GM12878 (cell line): ENCODE data around the gene SNX8. TPM values are rescaled to one million over a fixed set of nuclear protein-coding genes. Genes with fewer than 3 reads are reported as not detected.
A peak's percentile ranks its signal among the peaks of the same experiment; 100 is the strongest.

ENCODE experiments used
- BCL11A ChIP-seq: IDR thresholded peaks from 2 replicates; pipeline ENCODE4 v1.6.1; 2011; ENCODE audit warnings: low read depth, low read length
- BCL3 ChIP-seq: IDR thresholded peaks from 2 replicates; pipeline ENCODE4 v1.6.1; 2011; ENCODE audit warnings: borderline replicate concordance, low read depth, mild to moderate bottlenecking, moderate library complexity, low read length; ENCODE audit not compliant: insufficient read depth, poor library complexity, severe bottlenecking
- CBFB ChIP-seq: IDR thresholded peaks from 2 replicates; pipeline ENCODE4 v1.6.1; 2016; ENCODE audit warnings: antibody characterized with exemption, low read depth
- CREB1 ChIP-seq: IDR thresholded peaks from 2 replicates; pipeline ENCODE4 v1.6.1; 2012; ENCODE audit warnings: low read depth, mild to moderate bottlenecking, inconsistent platforms
- DPF2 ChIP-seq: fragments of 450-650 bp; IDR thresholded peaks from 2 replicates; pipeline ENCODE4 v1.6.1; 2017; ENCODE audit warnings: mild to moderate bottlenecking
- EED ChIP-seq: sonication (generic); IDR thresholded peaks from 2 replicates; pipeline ENCODE4 v1.6.1; 2016; ENCODE audit warnings: antibody characterized with exemption, low read depth
- FOXK2 ChIP-seq: fragments of 450-650 bp; IDR thresholded peaks from 2 replicates; pipeline ENCODE4 v1.6.1; 2017; ENCODE audit warnings: mild to moderate bottlenecking, moderate library complexity
- IRF5 ChIP-seq: fragments of 450-650 bp; IDR thresholded peaks from 2 replicates; pipeline ENCODE4 v1.6.1; 2017; ENCODE audit warnings: borderline replicate concordance
- MYB ChIP-seq: fragments of 150-350 bp; IDR thresholded peaks from 2 replicates; pipeline ENCODE4 v1.6.1; 2014; ENCODE audit warnings: mild to moderate bottlenecking, low read depth, low read length, borderline replicate concordance
- POLR2AphosphoS5 ChIP-seq: IDR thresholded peaks from 2 replicates; pipeline ENCODE4 v1.6.1; 2011; ENCODE audit warnings: mild to moderate bottlenecking, low read length, inconsistent platforms
- SKIL ChIP-seq: fragments of 450-650 bp; IDR thresholded peaks from 2 replicates; pipeline ENCODE4 v1.6.1; 2017; ENCODE audit warnings: mild to moderate bottlenecking, low read depth, inconsistent platforms; ENCODE audit not compliant: poor library complexity, severe bottlenecking
- SMARCA5 ChIP-seq: fragments of 450-650 bp; IDR thresholded peaks from 2 replicates; pipeline ENCODE4 v1.6.1; 2017; ENCODE audit warnings: mild to moderate bottlenecking
- SMC3 ChIP-seq: IDR thresholded peaks from 2 replicates; pipeline ENCODE4 v1.6.1; 2011; ENCODE audit warnings: low read length, improper control_type of control experiment, borderline replicate concordance
- TBL1XR1 ChIP-seq: IDR thresholded peaks from 2 replicates; pipeline ENCODE4 v1.6.1; 2012; ENCODE audit warnings: low read depth, low read length, improper control_type of control experiment
- ZBTB4 ChIP-seq: fragments of 450-650 bp; formaldehyde crosslinking; IDR thresholded peaks from 2 replicates; pipeline ENCODE4 v1.4.0; 2022; ENCODE audit warnings: mild to moderate bottlenecking, moderate library complexity
- ZNF687 ChIP-seq: fragments of 450-650 bp; IDR thresholded peaks from 2 replicates; pipeline ENCODE4 v1.6.1; 2017; ENCODE audit warnings: mild to moderate bottlenecking, moderate library complexity
- polyA plus RNA-seq, 11 experiments: library from polyadenylated mRNA; depleted of rRNA in 4 of 11; unstranded in 6 of 11; stranded (reverse) in 5 of 11; fragments of >200 nt; fragmentation: Nextera tagmentation in 4 of 11; fragmentation: Illumina TruSeq in 1 of 11; extraction: Ambion mirVana in 4 of 11; extraction: Trizol in 1 of 11; gene quantifications; 1 replicate in 1 of 11; 2 replicates in 10 of 11; pipeline versions ENCODE4 v1.2.1 to v1.2.3, GENCODE V29; 2011 to 2016; ENCODE audit warnings: inconsistent platforms in 2 of 11, missing spikeins in 2 of 11, low read depth in 1 of 11
- total RNA-seq, 4 experiments: library from RNA; depleted of rRNA in 3 of 4; stranded (reverse); fragments of >200 nt in 3 of 4; fragmentation: Illumina TruSeq in 1 of 4; extraction: Trizol in 1 of 4; gene quantifications; 2 replicates each; pipeline versions ENCODE4 v1.2.1 to v1.2.3, GENCODE V29; 2013 to 2021

SNX8 gene
- total and polyA plus RNA-seq, 10 of the 15 experiments (the other 5 are each of a cell fraction or from before 2014, with no cell fraction given): 6.4 to 210 (median 97.6) TPM

GRCh38 chr7:2209146-2209960, 104.9 kb downstream of the SNX8 start (continued):
- TF ChIP-seq ZNF687: peak; percentile 77
- no peak for TF ChIP-seq MYB
- TF ChIP-seq BCL11A: peak; percentile 57; the same call in 1 of the 2 replicates
- TF ChIP-seq IRF5: no peak
- TF ChIP-seq CBFB: peak; percentile 44; the same call in 1 of the 2 replicates
- no peak for TF ChIP-seq SKIL
- no peak for TF ChIP-seq ZBTB4 (CRISPR knock-in tag)
- TF ChIP-seq SMARCA5: 0 out of 2 replicates have a peak, but pooled peaks have one; percentile 53
- 0 out of 2 replicates have a peak, but pooled peaks have one; percentile 33 for TF ChIP-seq POLR2AphosphoS5
- TF ChIP-seq FOXK2: no peak
- TF ChIP-seq SMC3: peak; percentile 81
- peak; percentile 65 for TF ChIP-seq EED
- peak; percentile 56; the same call in 1 of the 2 replicates for TF ChIP-seq CREB1
- TF ChIP-seq BCL3: peak; percentile 47
- peak; percentile 52; the same call in 1 of the 2 replicates for TF ChIP-seq DPF2
- peak; percentile 61; the same call in 1 of the 2 replicates for TF ChIP-seq TBL1XR1
